NOMO-1 treated with DMSO at 0.1 percent for 48 hours (cell line): ENCODE results near the gene PATL1.
"Not testable (repeated sequence)": the region's sequence is repeated elsewhere in the genome, so short reads cannot be mapped to it uniquely, and the experiment has no call there.

Source experiments
- DNase-seq: peaks from one replicate; lab custom pipeline; 2025; ENCODE audit not compliant: unreplicated experiment; lab: John Stamatoyannopoulos, UW

The PATL1 gene

GRCh38 chr11:59674291-59674690, 5.5 kb upstream of the PATL1 start:
- no peak for DNase-seq

- no peak for DNase-seq
These were observed 4.5 kb upstream of the PATL1 start for GRCh38 chr11:59673291-59673690.

GRCh38 chr11:59671471-59671870, 2.6 kb upstream of the PATL1 start:
- no peak for DNase-seq

- DNase-seq = peak; percentile 46
These were observed 773 bp upstream of the PATL1 start for GRCh38 chr11:59669611-59670009.

GRCh38 chr11:59668188-59668949, 468 bp downstream of the PATL1 start:
- peak; percentile 13 for DNase-seq

- no peak for DNase-seq
These were observed 1.0 kb downstream of the PATL1 start for GRCh38 chr11:59667812-59668187.

- DNase-seq = no peak
These were observed 1.9 kb downstream of the PATL1 start for GRCh38 chr11:59666969-59667368.

- peak; percentile 54 for DNase-seq
These were observed 8.2 kb downstream of the PATL1 start for GRCh38 chr11:59660621-59661020.

- DNase-seq = peak; percentile 20
These were observed 8.9 kb downstream of the PATL1 start for GRCh38 chr11:59659981-59660380.

GRCh38 chr11:59658036-59658435, 10.8 kb downstream of the PATL1 start:
- DNase-seq = no peak

GRCh38 chr11:59654893-59655292, 13.9 kb downstream of the PATL1 start:
- DNase-seq = no peak

GRCh38 chr11:59647245-59647980, 21.4 kb downstream of the PATL1 start:
- no peak for DNase-seq

GRCh38 chr11:59644528-59644927, 24.3 kb downstream of the PATL1 start:
- no peak for DNase-seq

GRCh38 chr11:59643390-59643789, 25.4 kb downstream of the PATL1 start:
- no peak for DNase-seq

GRCh38 chr11:59641156-59641555, 27.7 kb downstream of the PATL1 start:
- no peak for DNase-seq

- no peak for DNase-seq
These were observed 38.3 kb downstream of the PATL1 start for GRCh38 chr11:59630493-59630892.

- DNase-seq = no peak
These were observed 38.8 kb downstream of the PATL1 start for GRCh38 chr11:59629996-59630395.

GRCh38 chr11:59626969-59627368, 41.9 kb downstream of the PATL1 start:
- DNase-seq = not testable (repeated sequence)

- DNase-seq = no peak
These were observed 43.1 kb downstream of the PATL1 start for GRCh38 chr11:59625703-59626102.

- no peak for DNase-seq
These were observed 51.0 kb downstream of the PATL1 start for GRCh38 chr11:59617876-59618275.

- DNase-seq = no peak
These were observed 52.3 kb downstream of the PATL1 start for GRCh38 chr11:59616396-59616982.
